RWPE1 (cell line): Measurements from ENCODE around the gene PPP1R1A.

Source experiments
- CTCF ChIA-PET: fragments of 350-600 bp; sonication (Branson Sonifier 250); formaldehyde crosslinking; extraction: SDS; loops from one replicate; lab custom pipeline; 2021; lab: Yijun Ruan, JAX
- POLR2A ChIA-PET: fragments of 400-600 bp; formaldehyde crosslinking; extraction: SDS; loops from one replicate; lab custom pipeline; 2020; ENCODE audit warnings: antibody characterized with exemption; ENCODE audit not compliant: low non-redundant PET; lab: Yijun Ruan, JAX
- DNase-seq: peaks from one replicate; pipeline ENCODE4 v3.0.0; 2012; ENCODE audit warnings: low spot score
- H3K27ac ChIP-seq: fragments of 450-650 bp; 2 replicates; pipeline ENCODE4 v1.5.1; 2017
- CTCF ChIP-seq: fragments of 450-650 bp; conservative IDR thresholded peaks from 2 replicates; pipeline ENCODE4 v1.5.1; 2017; ENCODE audit warnings: low read depth, mild to moderate bottlenecking

PPP1R1A gene

GRCh38 chr12:54589964-54590363, 1.5 kb upstream of the PPP1R1A start:
- H3K27ac ChIP-seq, result no peak overlapping the region
- POLR2A ChIA-PET, result no interaction called here
- no peak for TF ChIP-seq CTCF
- DNase-seq, result no peak
- CTCF ChIA-PET, result no interaction called here

GRCh38 chr12:54588890-54589267, 420 bp upstream of the PPP1R1A start:
- no peak overlapping the region for H3K27ac ChIP-seq
- ChIA-PET CTCF (interaction anchor here (0.6 kb wide), 1 partner anchor 13 kb away, joined by 8 read pairs; no protein-coding TSS in a partner anchor), POLR2A (no interaction called here)

GRCh38 chr12:54587315-54587873, 1.1 kb downstream of the PPP1R1A start:
- ChIA-PET CTCF (interaction anchor here (1.9 kb wide), 1 partner anchor 9 kb away, joined by 7 read pairs; no protein-coding TSS in a partner anchor), POLR2A (no interaction called here)
- DNase-seq, result no peak

More at GRCh38 chr12:54588890-54589267, 420 bp upstream of the PPP1R1A start:
- no peak for TF ChIP-seq CTCF
- no peak for DNase-seq

GRCh38 chr12:54586620-54587019, 1.8 kb downstream of the PPP1R1A start:
- ChIA-PET CTCF (interaction anchor here (1.9 kb wide), 1 partner anchor 10 kb away, joined by 7 read pairs; no protein-coding TSS in a partner anchor), POLR2A (no interaction called here)
- TF ChIP-seq CTCF, result no peak
- no peak for DNase-seq
- no peak overlapping the region for H3K27ac ChIP-seq

More at GRCh38 chr12:54587315-54587873, 1.1 kb downstream of the PPP1R1A start:
- no peak for TF ChIP-seq CTCF
- H3K27ac ChIP-seq, result no peak overlapping the region

GRCh38 chr12:54585243-54585642, 3.2 kb downstream of the PPP1R1A start:
- POLR2A ChIA-PET, result no interaction called here
- DNase-seq, result no peak
- no peak overlapping the region for H3K27ac ChIP-seq
- CTCF ChIA-PET, result no interaction called here
- no peak for TF ChIP-seq CTCF

- ChIA-PET POLR2A (no interaction called here), CTCF (no interaction called here)
- no peak overlapping the region for H3K27ac ChIP-seq
- no peak for TF ChIP-seq CTCF
- DNase-seq, result no peak
These were observed 4.3 kb downstream of the PPP1R1A start for GRCh38 chr12:54584128-54584527.
